ENCODE results near the gene TSACC. TPM values are rescaled to one million over a fixed set of nuclear protein-coding genes. Genes with fewer than 3 reads are reported as not detected.

TSACC gene
- total RNA-seq, 2 experiments from 2014 or later, result not detected

Other genes starting within 250 kb of the TSACC start
- gene LMNA, start 223.8 kb upstream of the TSACC start, total RNA-seq, result 10 to 100 TPM; 11.7 to 13.0 TPM
- gene SEMA4A, start 184.9 kb upstream of the TSACC start, total RNA-seq, result 10 to 100 TPM in 1 of 2 experiments, 1 to 10 TPM in 1; 9.8 to 10.2 TPM
- 10 to 100 TPM; 30.9 to 35.3 TPM for gene SLC25A44, start 144.4 kb upstream of the TSACC start, total RNA-seq
- 10 to 100 TPM; 66.2 to 71.2 TPM for gene PMF1, start 125.5 kb upstream of the TSACC start, total RNA-seq
- gene BGLAP, start 96.3 kb upstream of the TSACC start, total RNA-seq, result 1 to 10 TPM; 3.3 to 4.8 TPM
- gene PAQR6, start 90.5 kb upstream of the TSACC start, total RNA-seq, result 1 to 10 TPM; 7.0 TPM
- 10 to 100 TPM; 72.3 to 76.4 TPM for gene SMG5, start 55.7 kb upstream of the TSACC start, total RNA-seq
- 10 to 100 TPM; 12.3 to 12.8 TPM for gene TMEM79, start 54.2 kb upstream of the TSACC start, total RNA-seq
- gene GLMP, start 42.8 kb upstream of the TSACC start, total RNA-seq, result 10 to 100 TPM; 27.5 to 27.8 TPM
- gene VHLL, start 39.2 kb upstream of the TSACC start, total RNA-seq, result not detected
- gene CCT3, start 234 bp upstream of the TSACC start, total RNA-seq, result 100 to 1,000 TPM; 163 to 165 TPM
- gene RHBG, start 30.7 kb downstream of the TSACC start, total RNA-seq, result not detected
- 10 to 100 TPM; 52.4 to 54.4 TPM for gene MEF2D, start 162.2 kb downstream of the TSACC start, total RNA-seq
- 10 to 100 TPM; 26.1 to 30.3 TPM for gene IQGAP3, start 234.0 kb downstream of the TSACC start, total RNA-seq
- 10 to 100 TPM; 22.7 to 24.1 TPM for gene TTC24, start 241.2 kb downstream of the TSACC start, total RNA-seq

Measured in activated naive CD8-positive, alpha-beta T cell treated with anti-CD3 and anti-CD28 coated beads, Interleukin-2, amount 10 ng/mL, durations not matched to agents 7 days and 5 days (primary cell).